ENCODE data around the gene AFMID.

DNA sequence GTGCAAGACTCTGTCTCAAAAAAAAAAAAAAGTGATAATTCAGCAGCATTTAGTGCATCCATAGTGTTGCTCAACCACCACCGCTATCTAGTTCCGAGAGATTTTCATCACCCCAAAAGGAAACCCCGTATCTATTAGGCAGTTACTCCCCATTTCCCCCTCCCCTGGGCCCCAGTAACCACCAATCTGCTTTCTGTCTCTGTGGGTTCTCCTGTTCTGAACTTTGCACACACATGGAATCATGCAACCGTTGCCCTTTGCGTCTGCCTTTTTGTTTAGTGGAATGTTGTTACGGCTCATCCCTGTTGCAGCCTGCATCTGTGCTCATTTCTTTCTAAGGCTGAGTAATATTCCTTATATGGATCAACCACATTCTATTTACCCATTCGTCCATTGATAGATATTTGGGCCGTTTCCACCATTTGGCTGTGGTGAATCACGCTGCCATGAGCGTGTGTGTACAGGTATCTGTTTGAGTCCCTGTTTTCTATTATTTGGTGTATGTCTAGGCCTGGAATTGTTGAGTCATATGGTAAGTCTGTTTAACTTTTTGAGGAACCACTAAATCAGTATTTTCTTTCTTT, 27.5 kb upstream of the AFMID start:
- no peak for TF ChIP-seq CTCF (IDR thresholded peaks at IDR 0.05; ENCODE audit: low read length)
- no peak for TF ChIP-seq EZH2 (optimal IDR thresholded peaks at IDR 0.05; ENCODE audit: low read depth, low read length)
